GM18502 (cell line): ENCODE results near the gene THSD7B.

Experiments used
- ATAC-seq: cut with Tn5 transposase; IDR thresholded peaks from one replicate; pipeline ENCODE4 v1.9.1; 2021; ENCODE audit warnings: mild to moderate bottlenecking; ENCODE audit not compliant: unreplicated experiment, poor library complexity

THSD7B gene

GRCh38 chr2:137724912-137725311 lies 959.6 kb downstream of the THSD7B start:
- no peak for ATAC-seq
